Measurements from ENCODE around the gene CAB39L.
A peak's percentile ranks its signal among the peaks of the same experiment; 100 is the strongest.

Gene CAB39L

DNA sequence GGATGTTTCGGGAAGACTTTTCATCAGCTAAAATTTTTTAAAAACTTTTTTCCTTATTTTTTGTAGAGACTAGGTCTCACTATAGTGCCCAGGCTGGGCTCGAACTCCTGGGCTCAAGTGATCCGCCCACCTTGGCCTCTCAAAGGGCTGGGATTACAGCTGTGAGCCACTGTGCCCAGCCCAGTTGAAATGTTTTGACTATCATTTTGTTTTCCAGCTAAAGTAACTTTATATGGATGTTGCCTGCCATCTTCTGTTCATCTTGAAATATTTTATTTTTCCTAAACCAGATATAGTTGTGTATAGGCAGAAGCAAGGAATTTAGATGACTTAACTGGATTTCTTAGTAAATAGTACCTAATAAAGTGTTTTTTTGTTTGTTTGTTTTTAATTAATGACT lies 7.0 kb downstream of the CAB39L start:
- Histone ChIP-seq H3K27me3 (ENCODE audit: insufficient read depth, poor library complexity, severe bottlenecking) (no peaks in the 10 kb centered on the region), H3K9me3 (ENCODE audit: severe bottlenecking) (no peaks in the 10 kb centered on the region), H3K36me3 (ENCODE audit: low read depth) (peaks cover 6% of the 10 kb centered on the region; the same call in 1 of the 2 replicates), H3K4me1 (ENCODE audit: insufficient read depth, poor library complexity, severe bottlenecking) (no peaks in the 10 kb centered on the region), H3K27ac (ENCODE audit: poor library complexity, severe bottlenecking) (no peak overlapping the region), H3K4me3 (ENCODE audit: severe bottlenecking) (no peak overlapping the region)
- ATAC-seq (ENCODE audit: low read depth): no peak
- TF ChIP-seq CTCF (IDR thresholded peaks at IDR 0.05; ENCODE audit: poor library complexity, severe bottlenecking): peak; percentile 13
- no peak for DNase-seq (ENCODE audit: low spot score)

DNA sequence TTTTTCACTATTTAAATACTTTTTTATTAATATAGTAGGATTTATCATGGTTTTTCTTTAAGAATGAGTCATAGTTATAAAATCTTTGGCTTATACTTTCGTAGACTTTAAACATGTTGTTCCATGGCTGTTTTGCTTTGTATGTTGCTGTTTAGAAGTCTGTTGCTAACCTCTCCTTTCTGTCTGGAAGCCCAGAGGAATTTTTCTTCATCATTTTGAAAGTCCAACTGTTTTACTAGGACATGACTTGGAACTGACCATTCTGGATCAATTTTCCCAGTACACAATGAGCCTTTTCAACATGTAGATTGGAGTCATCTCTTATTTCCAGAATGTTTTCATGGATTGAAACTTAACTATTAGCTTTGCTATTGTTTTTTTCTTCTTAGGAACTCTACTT lies 7.9 kb downstream of the CAB39L start:
- no peaks in the 10 kb centered on the region for H3K4me1 ChIP-seq (ENCODE audit: insufficient read depth, poor library complexity, severe bottlenecking)
- no peak overlapping the region for H3K4me3 ChIP-seq (ENCODE audit: severe bottlenecking)
- no peak for ATAC-seq (ENCODE audit: low read depth)
- DNase-seq (ENCODE audit: low spot score): no peak
- TF ChIP-seq CTCF (IDR thresholded peaks at IDR 0.05; ENCODE audit: poor library complexity, severe bottlenecking): no peak
- H3K9me3 ChIP-seq (ENCODE audit: severe bottlenecking): no peaks in the 10 kb centered on the region
- peaks cover 6% of the 10 kb centered on the region; the same call in 1 of the 2 replicates for H3K36me3 ChIP-seq (ENCODE audit: low read depth)
- H3K27ac ChIP-seq (ENCODE audit: poor library complexity, severe bottlenecking): no peak overlapping the region
- no peaks in the 10 kb centered on the region for H3K27me3 ChIP-seq (ENCODE audit: insufficient read depth, poor library complexity, severe bottlenecking)

- H3K9me3 ChIP-seq (ENCODE audit: severe bottlenecking): no peaks in the 10 kb centered on the region
- H3K27me3 ChIP-seq (ENCODE audit: insufficient read depth, poor library complexity, severe bottlenecking): no peaks in the 10 kb centered on the region
- DNase-seq (ENCODE audit: low spot score): no peak
- no peak for TF ChIP-seq CTCF (IDR thresholded peaks at IDR 0.05; ENCODE audit: poor library complexity, severe bottlenecking)
- ATAC-seq (ENCODE audit: low read depth): no peak
- H3K27ac ChIP-seq (ENCODE audit: poor library complexity, severe bottlenecking): no peak overlapping the region
- H3K4me1 ChIP-seq (ENCODE audit: insufficient read depth, poor library complexity, severe bottlenecking): no peaks in the 10 kb centered on the region
- peaks cover 6% of the 10 kb centered on the region; the same call in 1 of the 2 replicates for H3K36me3 ChIP-seq (ENCODE audit: low read depth)
- H3K4me3 ChIP-seq (ENCODE audit: severe bottlenecking): no peak overlapping the region
Observed at GRCh38 chr13:49429121-49429520, 14.7 kb downstream of the CAB39L start.

DNA sequence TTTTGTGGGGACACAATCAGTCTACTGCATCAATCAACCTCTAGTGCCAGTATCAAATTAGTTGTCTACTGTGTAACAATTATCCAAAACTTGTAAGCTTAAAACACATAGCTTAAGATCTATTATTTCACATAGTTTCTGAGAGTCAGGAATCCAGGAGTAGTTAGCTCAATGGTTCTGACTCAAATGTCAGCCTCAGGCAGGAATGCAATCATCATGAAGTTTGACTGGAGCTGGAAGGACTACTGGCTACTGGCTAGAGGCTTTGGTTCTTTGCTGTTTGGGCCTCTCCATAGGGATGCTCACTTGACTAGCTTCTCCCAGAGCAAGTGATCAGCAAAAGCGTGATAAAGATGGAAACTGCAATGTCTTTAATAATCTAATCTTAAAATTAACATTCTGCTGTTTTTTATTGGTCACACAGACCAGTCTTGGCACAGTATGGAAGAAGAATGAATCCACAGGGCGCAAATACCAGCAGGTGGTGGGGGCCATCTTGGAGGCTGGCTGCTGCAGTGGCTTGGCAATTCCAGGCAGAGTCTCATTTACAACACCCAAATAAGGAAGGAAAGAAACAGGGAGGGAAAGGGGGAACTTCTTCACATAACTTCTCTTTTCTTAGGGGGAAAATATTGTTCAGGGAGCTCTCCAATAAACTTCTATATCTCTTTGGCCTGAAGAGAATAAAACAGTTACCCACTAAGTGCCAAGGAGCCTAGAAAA lies 15.7 kb downstream of the CAB39L start:
- Histone ChIP-seq H3K4me3 (ENCODE audit: severe bottlenecking) (no peak overlapping the region), H3K4me1 (ENCODE audit: insufficient read depth, poor library complexity, severe bottlenecking) (no peaks in the 10 kb centered on the region), H3K36me3 (ENCODE audit: low read depth) (peaks cover 6% of the 10 kb centered on the region; the same call in 1 of the 2 replicates), H3K27me3 (ENCODE audit: insufficient read depth, poor library complexity, severe bottlenecking) (no peaks in the 10 kb centered on the region), H3K27ac (ENCODE audit: poor library complexity, severe bottlenecking) (no peak overlapping the region), H3K9me3 (ENCODE audit: severe bottlenecking) (no peaks in the 10 kb centered on the region)
- DNase-seq (ENCODE audit: low spot score) (no peak), ATAC-seq (ENCODE audit: low read depth) (no peak)
- no peak for TF ChIP-seq CTCF (IDR thresholded peaks at IDR 0.05; ENCODE audit: poor library complexity, severe bottlenecking)

DNA sequence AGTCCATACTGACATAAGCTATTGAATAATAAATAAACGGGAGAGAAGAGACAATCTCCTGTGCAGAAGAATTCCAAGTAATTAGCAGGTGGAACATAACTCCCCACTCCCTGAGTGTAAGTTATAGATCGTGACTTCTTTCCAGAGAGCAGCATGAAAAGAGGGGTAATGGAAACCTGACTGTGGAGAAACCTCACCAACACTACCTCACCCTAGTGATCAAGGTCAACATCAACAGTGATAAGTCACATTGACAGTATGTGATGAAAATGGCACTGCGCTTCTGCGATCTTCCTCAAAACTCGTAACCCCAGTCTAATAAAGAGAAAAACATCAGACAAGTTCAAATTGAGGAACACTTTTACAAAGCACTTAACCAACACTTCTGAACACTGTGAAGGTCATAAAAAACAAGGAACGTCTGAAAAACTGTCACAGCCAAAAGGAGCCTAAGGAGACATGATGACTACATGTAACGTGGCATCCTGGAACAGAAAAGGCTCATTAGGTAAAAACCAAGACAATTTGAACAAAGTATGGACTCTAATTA lies 19.8 kb downstream of the CAB39L start:
- H3K36me3 ChIP-seq (ENCODE audit: low read depth): no peaks in the 10 kb centered on the region
- H3K27ac ChIP-seq (ENCODE audit: poor library complexity, severe bottlenecking): no peak overlapping the region
- DNase-seq (ENCODE audit: low spot score): no peak
- no peak overlapping the region for H3K4me3 ChIP-seq (ENCODE audit: severe bottlenecking)
- H3K4me1 ChIP-seq (ENCODE audit: insufficient read depth, poor library complexity, severe bottlenecking): no peaks in the 10 kb centered on the region
- no peak for TF ChIP-seq CTCF (IDR thresholded peaks at IDR 0.05; ENCODE audit: poor library complexity, severe bottlenecking)
- ATAC-seq (ENCODE audit: low read depth): no peak
- no peaks in the 10 kb centered on the region for H3K9me3 ChIP-seq (ENCODE audit: severe bottlenecking)
- H3K27me3 ChIP-seq (ENCODE audit: insufficient read depth, poor library complexity, severe bottlenecking): no peaks in the 10 kb centered on the region

Data from RWPE2 (cell line).